GM12872 (cell line): ENCODE measurements around the gene SGCD.

ENCODE experiments used
- TF ChIP-seq, protein P1 (sequence below): IDR thresholded peaks from 3 replicates; pipeline ENCODE4 v1.5.1; 2011; ENCODE audit warnings: low read depth, mild to moderate bottlenecking, low read length, moderate library complexity; ENCODE audit not compliant: insufficient read depth

Gene SGCD

GRCh38 chr5:156326718-156327259 is at the start of gene SGCD:
Gene SGCD (plus strand): TSS chr5:156327164.
- TF ChIP-seq, protein P1, sequence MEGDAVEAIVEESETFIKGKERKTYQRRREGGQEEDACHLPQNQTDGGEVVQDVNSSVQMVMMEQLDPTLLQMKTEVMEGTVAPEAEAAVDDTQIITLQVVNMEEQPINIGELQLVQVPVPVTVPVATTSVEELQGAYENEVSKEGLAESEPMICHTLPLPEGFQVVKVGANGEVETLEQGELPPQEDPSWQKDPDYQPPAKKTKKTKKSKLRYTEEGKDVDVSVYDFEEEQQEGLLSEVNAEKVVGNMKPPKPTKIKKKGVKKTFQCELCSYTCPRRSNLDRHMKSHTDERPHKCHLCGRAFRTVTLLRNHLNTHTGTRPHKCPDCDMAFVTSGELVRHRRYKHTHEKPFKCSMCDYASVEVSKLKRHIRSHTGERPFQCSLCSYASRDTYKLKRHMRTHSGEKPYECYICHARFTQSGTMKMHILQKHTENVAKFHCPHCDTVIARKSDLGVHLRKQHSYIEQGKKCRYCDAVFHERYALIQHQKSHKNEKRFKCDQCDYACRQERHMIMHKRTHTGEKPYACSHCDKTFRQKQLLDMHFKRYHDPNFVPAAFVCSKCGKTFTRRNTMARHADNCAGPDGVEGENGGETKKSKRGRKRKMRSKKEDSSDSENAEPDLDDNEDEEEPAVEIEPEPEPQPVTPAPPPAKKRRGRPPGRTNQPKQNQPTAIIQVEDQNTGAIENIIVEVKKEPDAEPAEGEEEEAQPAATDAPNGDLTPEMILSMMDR, result no peak

DNA sequence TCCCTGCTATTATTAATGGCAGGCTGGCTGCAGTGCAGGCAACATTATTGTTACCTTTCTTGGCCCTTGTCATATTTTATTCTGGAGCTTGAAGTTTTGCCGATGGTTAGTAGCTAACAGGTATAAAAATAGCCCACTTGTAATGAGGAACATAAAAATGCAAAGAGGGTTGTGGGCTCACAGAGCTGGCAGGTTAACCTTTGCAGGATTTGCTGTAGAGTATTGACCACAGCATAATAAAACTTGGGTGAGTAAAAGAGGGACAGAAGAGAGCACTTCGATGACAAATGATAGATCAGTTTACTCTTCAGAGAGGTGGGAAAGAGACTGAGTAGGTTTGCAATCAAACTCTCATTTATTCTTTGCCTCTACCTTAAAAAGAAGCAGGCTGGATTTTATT is 49.7 kb upstream of the SGCD start:
- TF ChIP-seq, protein P1, result no peak

DNA sequence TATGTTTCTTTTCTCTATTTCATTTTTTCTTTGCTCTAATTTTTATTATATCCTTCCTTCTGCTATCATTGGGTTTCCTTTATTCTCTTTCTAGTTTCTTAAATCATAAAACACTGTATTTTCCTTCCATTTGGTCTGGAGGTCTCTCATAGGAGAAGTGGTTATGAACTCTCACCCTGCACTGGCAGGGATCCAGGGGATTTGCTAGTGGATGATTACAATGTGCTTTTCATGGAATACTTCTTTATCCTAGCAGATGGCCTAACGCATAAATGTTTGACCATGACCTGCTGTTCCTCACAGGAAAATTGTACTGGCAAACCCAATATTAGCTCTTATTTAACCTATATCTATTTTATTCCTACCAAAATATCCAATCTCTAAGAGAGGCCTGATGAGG is 31.5 kb upstream of the SGCD start:
- TF ChIP-seq, protein P1, result no peak

GRCh38 chr5:156310115-156310514 is 16.8 kb upstream of the SGCD start:
- TF ChIP-seq, protein P1, result no peak

DNA sequence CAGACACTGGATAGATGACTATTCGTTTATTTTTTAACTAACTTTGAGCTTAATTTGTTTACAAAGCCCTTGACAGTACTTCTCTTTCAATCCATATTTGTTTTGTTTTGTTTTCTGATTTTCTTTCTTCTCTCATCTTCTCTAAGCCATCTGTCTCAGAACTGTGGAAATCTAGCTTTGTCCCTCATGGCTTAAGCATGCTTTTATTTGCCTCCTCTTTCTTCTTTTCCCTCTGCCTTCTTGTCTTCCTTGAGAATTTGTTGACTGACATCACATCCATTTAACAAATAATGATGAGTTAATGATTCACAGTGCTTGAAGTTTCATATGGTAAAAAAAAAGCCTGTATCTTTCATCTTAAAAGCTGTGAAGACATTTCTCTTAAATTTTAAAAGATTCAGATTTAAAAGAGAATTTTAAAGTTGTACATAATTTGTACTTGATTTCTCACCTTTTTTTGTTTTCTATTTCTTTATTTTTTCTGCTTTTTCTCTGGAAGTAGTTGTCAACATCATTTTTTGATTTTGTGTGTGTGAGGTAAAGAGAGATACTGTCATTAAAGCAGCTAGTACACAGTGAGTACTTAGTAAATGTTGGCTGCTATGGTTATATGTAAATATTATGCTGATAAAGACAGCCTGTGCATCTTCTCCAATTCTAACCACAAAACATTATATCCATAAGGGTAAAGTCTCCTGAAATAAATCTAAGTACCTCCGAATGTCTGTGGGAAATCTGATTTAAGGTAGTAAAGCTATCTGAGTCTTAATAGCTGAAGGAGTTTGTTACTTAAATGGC is 13.9 kb upstream of the SGCD start:
- TF ChIP-seq, protein P1, result no peak

GRCh38 chr5:156314416-156314815 is 12.5 kb upstream of the SGCD start:
- TF ChIP-seq, protein P1, result no peak

DNA sequence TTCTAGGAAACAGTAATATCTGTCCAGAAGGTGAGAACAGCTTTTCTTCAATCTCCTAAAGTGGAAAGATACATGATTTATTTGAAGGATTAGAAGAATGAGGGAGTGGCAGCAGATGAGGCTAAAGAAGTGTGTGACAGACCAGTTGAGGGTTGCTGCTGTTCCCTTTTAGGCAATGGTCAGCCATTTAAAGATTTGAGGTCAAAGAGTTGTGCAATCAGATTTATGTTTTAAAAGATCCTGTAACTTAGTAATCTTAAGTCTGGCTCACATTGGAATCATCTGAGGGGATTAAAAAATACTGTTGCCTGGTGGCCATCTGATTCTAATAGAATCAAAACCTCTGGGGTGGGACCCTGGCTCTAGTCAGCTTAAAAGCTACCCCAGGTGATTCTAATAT is 4.3 kb upstream of the SGCD start:
- TF ChIP-seq, protein P1, result no peak
